HCT116 (cell line): ENCODE data around the gene EIF3K. TPM values are rescaled to one million over a fixed set of nuclear protein-coding genes. Genes with fewer than 3 reads are reported as not detected.

ENCODE experiments used
- ATAC-seq: fragments of 200-7000 bp; cut with Tn5 transposase; 2 replicates; pipeline ENCODE4 v1.9.1; 2020; ENCODE audit warnings: mild to moderate bottlenecking, moderate library complexity
- BruUV-seq: library from RNA; stranded (reverse); fragments of 400-500 nt; replicated peaks from 2 replicates; lab custom pipeline; 2021; lab: Mats Ljungman, UMichigan
- CTCF ChIA-PET: fragments of 300-600 bp; sonication (Branson Sonifier 250); formaldehyde crosslinking; loops from one replicate; lab custom pipeline; 2021; ENCODE audit warnings: antibody characterized with exemption; lab: Charles Lee
- POLR2A ChIA-PET: fragments of 300-600, 350-600 bp; sonication (Branson Sonifier 250); formaldehyde crosslinking; loops from one replicate; lab custom pipeline; 2021; ENCODE audit warnings: antibody characterized with exemption; lab: Charles Lee
- RAD21 ChIA-PET, 2 experiments: fragments of 300-600 bp; sonication (Branson Sonifier 250); formaldehyde crosslinking; loops; one replicate each; lab custom pipeline; 2023; ENCODE audit warnings: low total read pairs in 2 of 2; ENCODE audit not compliant: uncharacterized antibody in 2 of 2, unreplicated experiment in 2 of 2, low non-redundant PET in 1 of 2; lab: Charles Lee
- DNase-seq: peaks from one replicate; pipeline ENCODE4 v3.0.0-alpha.2; 2010; ENCODE audit warnings: low read depth, low spot score
- H2AFZ ChIP-seq: fragments of 200-600 bp; shearing (Covaris generic), sonication (generic); 2 replicates; pipeline ENCODE4 v1.6.1; 2017; ENCODE audit warnings: low read depth, mixed run types, mixed read lengths, antibody characterized with exemption, low read length; ENCODE audit not compliant: poor library complexity, severe bottlenecking
- H3K27ac ChIP-seq: 2 replicates; pipeline ENCODE4 v1.5.1; 2012; ENCODE audit warnings: low read depth, low read length
- H3K27me3 ChIP-seq: fragments of 200-600 bp; sonication (generic); 2 replicates; pipeline ENCODE4 v1.6.1; 2016; ENCODE audit warnings: mixed run types, low read length, mixed read lengths; ENCODE audit not compliant: insufficient read depth
- H3K36me3 ChIP-seq, 2 experiments: fragments of 200-500 bp in 1 of 2; fragments of 200-600 bp in 1 of 2; sonication (Bioruptor generic) in 1 of 2; sonication (generic) in 1 of 2; 2 replicates each; pipeline versions ENCODE4 v1.5.1 to v1.6.1; 2014 to 2016; ENCODE audit warnings: low read length in 2 of 2, inconsistent platforms in 1 of 2, mixed read lengths in 1 of 2, mixed run types in 1 of 2; ENCODE audit not compliant: insufficient read depth in 2 of 2, control insufficient read depth in 1 of 2
- H3K4me1 ChIP-seq, 2 experiments: fragments of 200-600 bp in 1 of 2; sonication (generic) in 1 of 2; 2 replicates each; pipeline versions ENCODE4 v1.5.1 to v1.6.1; 2012 to 2017; ENCODE audit warnings: low read length in 2 of 2, inconsistent platforms in 1 of 2, mild to moderate bottlenecking in 1 of 2, mixed read lengths in 1 of 2, mixed run types in 1 of 2, moderate library complexity in 1 of 2; ENCODE audit not compliant: insufficient read depth in 2 of 2, control insufficient read depth in 1 of 2
- H3K4me2 ChIP-seq: fragments of 200-600 bp; sonication (generic); 2 replicates; pipeline ENCODE4 v1.6.1; 2017; ENCODE audit warnings: mixed run types, low read length, mixed read lengths
- H3K4me3 ChIP-seq, 2 experiments: fragments of 200-600 bp in 1 of 2; sonication (generic) in 1 of 2; replicated peaks in 1 of 2; 2 replicates each; pipeline ENCODE4 v1.5.1; 2011 to 2016; ENCODE audit warnings: low read length in 2 of 2, control low read depth in 1 of 2, low read depth in 1 of 2, mild to moderate bottlenecking in 1 of 2, mixed read lengths in 1 of 2, mixed run types in 1 of 2
- H3K79me2 ChIP-seq: fragments of 200-600 bp; sonication (generic); 2 replicates; pipeline ENCODE4 v1.6.1; 2017; ENCODE audit warnings: mild to moderate bottlenecking, mixed run types, low read length, moderate library complexity, mixed read lengths; ENCODE audit not compliant: insufficient read depth
- H3K9ac ChIP-seq: fragments of 200-600 bp; sonication (generic); 2 replicates; pipeline ENCODE4 v1.6.1; 2016; ENCODE audit warnings: low read length, mixed read lengths
- H3K9me2 ChIP-seq: fragments of 200-600 bp; sonication (generic), shearing (Covaris generic); 2 replicates; pipeline ENCODE4 v1.6.1; 2017; ENCODE audit warnings: mixed run types, mild to moderate bottlenecking, moderate library complexity; ENCODE audit not compliant: insufficient read depth
- H3K9me3 ChIP-seq, 2 experiments: fragments of 200-500 bp in 1 of 2; fragments of 200-600 bp in 1 of 2; sonication (Bioruptor generic) in 1 of 2; sonication (generic) in 1 of 2; 2 replicates each; pipeline ENCODE4 v1.6.1; 2014 to 2017; ENCODE audit warnings: low read length in 2 of 2, mixed read lengths in 2 of 2, inconsistent platforms in 1 of 2, low read depth in 1 of 2, mild to moderate bottlenecking in 1 of 2, mixed run types in 1 of 2, moderate library complexity in 1 of 2; ENCODE audit not compliant: control insufficient read depth in 1 of 2, insufficient read depth in 1 of 2
- H4K20me1 ChIP-seq: fragments of 200-600 bp; sonication (generic), shearing (Covaris generic); 2 replicates; pipeline ENCODE4 v1.6.1; 2017; ENCODE audit warnings: mixed run types, mild to moderate bottlenecking, moderate library complexity; ENCODE audit not compliant: insufficient read depth
- ATF3 ChIP-seq: IDR thresholded peaks from 2 replicates; pipeline ENCODE4 v1.6.1; 2012
- CBX3 ChIP-seq: IDR thresholded peaks from 2 replicates; pipeline ENCODE4 v1.6.1; 2012; ENCODE audit warnings: low read depth
- CEBPB ChIP-seq: IDR thresholded peaks from 2 replicates; pipeline ENCODE4 v1.6.1; 2012; ENCODE audit warnings: low read depth
- EGR1 ChIP-seq: IDR thresholded peaks from 2 replicates; pipeline ENCODE4 v1.6.1; 2012; ENCODE audit warnings: low read depth
- EZH2phosphoT487 ChIP-seq: fragments of 200-600 bp; IDR thresholded peaks from 2 replicates; pipeline ENCODE4 v1.6.1; 2018; ENCODE audit warnings: antibody characterized with exemption, borderline replicate concordance
- POLR2A ChIP-seq: IDR thresholded peaks from 2 replicates; pipeline ENCODE4 v1.7.0; 2011; ENCODE audit warnings: borderline replicate concordance; ENCODE audit not compliant: insufficient read depth, insufficient read length; ENCODE audit errors: extremely low read depth
- POLR2AphosphoS5 ChIP-seq: IDR thresholded peaks from 2 replicates; pipeline ENCODE4 v1.6.1; 2011; ENCODE audit warnings: mild to moderate bottlenecking, low read depth, low read length, moderate library complexity
- SP1 ChIP-seq: IDR thresholded peaks from 2 replicates; pipeline ENCODE4 v1.6.1; 2012; ENCODE audit warnings: low read depth
- SRF ChIP-seq: IDR thresholded peaks from 2 replicates; pipeline ENCODE4 v1.6.1; 2012; ENCODE audit warnings: low read depth
- TCF7L2 ChIP-seq: IDR thresholded peaks from 2 replicates; pipeline ENCODE4 v1.7.0; 2011; ENCODE audit warnings: borderline replicate concordance, inconsistent platforms; ENCODE audit not compliant: insufficient read depth, insufficient read length; ENCODE audit errors: extremely low read depth
- YY1 ChIP-seq: IDR thresholded peaks from 2 replicates; pipeline ENCODE4 v1.6.1; 2011; ENCODE audit warnings: low read length, low read depth, moderate library complexity, mild to moderate bottlenecking; ENCODE audit not compliant: insufficient replicate concordance; ENCODE audit errors: extremely low read depth
- intact Hi-C: fragments of 100-400 bp; cut with micrococcal nuclease; formaldehyde crosslinking; loops from 2 replicates; pipeline ENCODE4 v1.10.0; 2022
- total RNA-seq: library from RNA; stranded (reverse); gene quantifications from one replicate; pipeline ENCODE4 v1.2.1, GENCODE V29; 2021; ENCODE audit not compliant: unreplicated experiment
- TF ChIP-seq, protein P1 (sequence below): IDR thresholded peaks from 2 replicates; pipeline ENCODE4 v1.6.1; 2012
- TF ChIP-seq, protein P2 (sequence below): IDR thresholded peaks from 2 replicates; pipeline ENCODE4 v1.6.1; 2011; ENCODE audit warnings: mild to moderate bottlenecking, low read length, moderate library complexity; ENCODE audit not compliant: insufficient replicate concordance; ENCODE audit errors: extremely low read depth

Gene EIF3K
- total RNA-seq, 1 experiment from 2014 or later, result 313 TPM

GRCh38 chr19:38592940-38593339 lies 26.0 kb upstream of the EIF3K start (continued):
- no peak for TF ChIP-seq ATF3

DNA sequence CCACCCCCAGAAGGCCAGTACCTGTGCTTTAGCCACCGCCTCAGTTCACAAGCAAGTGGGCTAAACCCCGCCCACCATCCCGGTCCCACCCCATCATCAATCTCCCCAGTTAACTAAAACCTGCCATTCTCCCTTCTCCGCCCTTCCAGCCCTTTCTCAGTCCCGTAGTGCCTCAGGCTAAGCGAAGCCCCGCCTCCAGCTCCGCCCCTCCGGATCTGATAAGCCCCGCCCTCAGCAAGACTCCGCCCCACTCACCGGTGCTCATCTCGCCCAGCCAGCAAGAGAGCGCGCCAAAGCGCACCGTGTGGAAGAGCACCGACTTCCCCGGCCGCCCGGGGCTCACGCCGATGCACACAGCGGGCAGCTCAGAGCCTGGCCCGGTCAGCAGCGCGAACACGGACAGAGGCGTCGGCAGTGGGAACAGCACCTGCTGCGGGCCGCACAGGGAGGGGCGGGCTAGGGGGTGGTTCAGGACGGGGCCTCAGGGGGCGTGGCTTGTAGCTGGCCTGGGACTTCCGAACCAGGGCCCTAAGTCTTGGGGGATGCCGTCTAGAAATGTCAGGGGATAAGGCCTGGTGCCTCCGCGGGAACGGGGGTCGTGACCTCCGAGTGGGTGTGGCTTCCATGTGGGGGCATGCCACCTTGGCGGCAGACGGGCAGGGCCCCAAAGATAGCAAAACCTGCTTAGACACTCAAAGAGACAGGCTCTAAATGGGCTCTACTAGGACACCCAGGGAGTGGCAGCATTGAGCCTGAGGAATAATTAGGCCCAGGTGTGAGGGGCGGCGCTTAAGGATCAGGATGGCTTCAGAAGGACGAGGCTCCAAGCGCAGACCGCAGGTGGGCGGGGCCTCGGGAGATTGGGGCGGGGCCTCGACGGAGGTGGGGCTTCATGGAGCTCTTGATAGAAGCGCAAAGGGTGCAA lies 22.7 kb upstream of the EIF3K start:
- peak overlapping the region; percentile 32 to 45 for H3K4me3 ChIP-seq
- H3K79me2 ChIP-seq, result no peaks in the 10 kb centered on the region
- H2AFZ ChIP-seq, result peak overlapping the region; percentile 35
- H3K4me2 ChIP-seq, result peak overlapping the region; percentile 82
- H3K9me2 ChIP-seq, result no peaks in the 10 kb centered on the region
- peak overlapping the region; percentile 55; the same call in 1 of the 2 replicates for H3K27ac ChIP-seq
- RAD21 ChIA-PET, result no interaction called here
- TF ChIP-seq, protein P1, sequence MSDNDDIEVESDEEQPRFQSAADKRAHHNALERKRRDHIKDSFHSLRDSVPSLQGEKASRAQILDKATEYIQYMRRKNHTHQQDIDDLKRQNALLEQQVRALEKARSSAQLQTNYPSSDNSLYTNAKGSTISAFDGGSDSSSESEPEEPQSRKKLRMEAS, result peak; percentile 92
- no peak for TF ChIP-seq CEBPB
- TF ChIP-seq POLR2A, result no peak
- POLR2A ChIA-PET, result no interaction called here
- no peaks in the 10 kb centered on the region for H3K27me3 ChIP-seq
- DNase-seq (peak; percentile 71), ATAC-seq (peak; percentile 88)
- CTCF ChIA-PET, result interaction anchor here (0.7 to 1.8 kb wide), 4 partner anchors 10 to 292 kb away, joined by 3 to 6 read pairs (median 4); no protein-coding TSS in a partner anchor
- intact Hi-C loops, result no loop called here
- no peaks in the 10 kb centered on the region for H4K20me1 ChIP-seq
- BruUV-seq, result no TSS peak
- H3K9ac ChIP-seq, result peak overlapping the region; percentile 11; the same call in 1 of the 2 replicates
- no peaks in the 10 kb centered on the region for H3K36me3 ChIP-seq
- H3K9me3 ChIP-seq, result no peaks in the 10 kb centered on the region
- H3K4me1 ChIP-seq, result peaks cover 5 to 19% of the 10 kb centered on the region in 2 experiments; a peak in 3 of 4 replicates

DNA sequence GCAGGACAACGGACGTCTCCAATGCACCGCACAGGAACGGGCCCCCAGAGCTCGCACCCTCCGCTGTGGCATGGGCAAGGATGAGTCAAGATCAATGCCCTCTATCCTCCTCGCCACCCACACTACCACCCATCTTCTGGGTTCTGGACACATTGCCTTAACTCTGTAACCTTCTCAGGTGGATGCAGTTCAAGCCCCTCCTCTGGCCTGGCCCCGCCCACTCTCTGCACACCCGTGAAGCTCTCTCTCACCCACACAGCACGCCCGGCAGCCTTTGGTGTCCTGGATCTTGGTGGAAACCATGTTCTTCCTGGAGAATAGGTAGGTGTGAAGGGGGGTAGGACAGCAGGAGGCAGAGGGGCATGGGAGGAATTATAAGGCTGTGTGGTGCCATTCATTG lies 21.9 kb upstream of the EIF3K start:
- Histone ChIP-seq H3K9ac (no peak overlapping the region), H3K79me2 (no peaks in the 10 kb centered on the region), H3K4me1 (peaks cover 5 to 19% of the 10 kb centered on the region in 2 experiments; a peak in 3 of 4 replicates), H3K36me3 (no peaks in the 10 kb centered on the region), H3K27ac (no peak overlapping the region), H3K9me3 (no peaks in the 10 kb centered on the region), H3K27me3 (no peaks in the 10 kb centered on the region), H3K9me2 (no peaks in the 10 kb centered on the region), H3K4me2 (peak overlapping the region; percentile 82), H4K20me1 (no peaks in the 10 kb centered on the region), H3K4me3 (no peak overlapping the region), H2AFZ (no peak overlapping the region)
- intact Hi-C loops, result no loop called here
- BruUV-seq, result no TSS peak
- no peak for DNase-seq
- POLR2A ChIA-PET, result no interaction called here
- CTCF ChIA-PET, result interaction anchor here (1.0 to 1.8 kb wide), 2 partner anchors 37 to 40 kb away, joined by 3 to 6 read pairs; no protein-coding TSS in a partner anchor
- RAD21 ChIA-PET, result no interaction called here
- no peak for ATAC-seq
- no peak for TF ChIP-seq CBX3
- no peak for TF ChIP-seq POLR2AphosphoS5
- no peak for TF ChIP-seq YY1
- TF ChIP-seq EZH2phosphoT487, result no peak
- no peak for TF ChIP-seq EGR1
- no peak for TF ChIP-seq SRF
- TF ChIP-seq TCF7L2, result no peak
- TF ChIP-seq, protein P2, sequence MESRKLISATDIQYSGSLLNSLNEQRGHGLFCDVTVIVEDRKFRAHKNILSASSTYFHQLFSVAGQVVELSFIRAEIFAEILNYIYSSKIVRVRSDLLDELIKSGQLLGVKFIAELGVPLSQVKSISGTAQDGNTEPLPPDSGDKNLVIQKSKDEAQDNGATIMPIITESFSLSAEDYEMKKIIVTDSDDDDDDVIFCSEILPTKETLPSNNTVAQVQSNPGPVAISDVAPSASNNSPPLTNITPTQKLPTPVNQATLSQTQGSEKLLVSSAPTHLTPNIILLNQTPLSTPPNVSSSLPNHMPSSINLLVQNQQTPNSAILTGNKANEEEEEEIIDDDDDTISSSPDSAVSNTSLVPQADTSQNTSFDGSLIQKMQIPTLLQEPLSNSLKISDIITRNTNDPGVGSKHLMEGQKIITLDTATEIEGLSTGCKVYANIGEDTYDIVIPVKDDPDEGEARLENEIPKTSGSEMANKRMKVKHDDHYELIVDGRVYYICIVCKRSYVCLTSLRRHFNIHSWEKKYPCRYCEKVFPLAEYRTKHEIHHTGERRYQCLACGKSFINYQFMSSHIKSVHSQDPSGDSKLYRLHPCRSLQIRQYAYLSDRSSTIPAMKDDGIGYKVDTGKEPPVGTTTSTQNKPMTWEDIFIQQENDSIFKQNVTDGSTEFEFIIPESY, result no peak
- TF ChIP-seq SP1, result no peak
